Mucosa of descending colon (tissue), 3 donors: Measurements from ENCODE around the gene TMEM198. TPM values are rescaled to one million over a fixed set of nuclear protein-coding genes. Genes with fewer than 3 reads are reported as not detected.
A peak's percentile ranks its signal among the peaks of the same experiment; 100 is the strongest.

Source experiments
- ATAC-seq: fragments of 200-7000 bp; cut with Tn5 transposase; one replicate; pipeline ENCODE4 v1.9.1; 2020; ENCODE audit warnings: mild to moderate bottlenecking, moderate library complexity
- DNase-seq, 3 donors: peaks; one replicate each; pipeline ENCODE4 v3.0.0-alpha.2; 2020
- H3K36me3 ChIP-seq: fragments of 200-600 bp; one replicate; pipeline ENCODE4 v1.8.0; 2021; ENCODE audit warnings: low read depth, mild to moderate bottlenecking
- H3K4me1 ChIP-seq: fragments of 200-600 bp; one replicate; pipeline ENCODE4 v1.8.0; 2021; ENCODE audit warnings: low read depth, mild to moderate bottlenecking
- H3K4me3 ChIP-seq: fragments of 200-600 bp; one replicate; pipeline ENCODE4 v1.8.0; 2021; ENCODE audit warnings: mild to moderate bottlenecking
- H3K9me3 ChIP-seq: fragments of 200-600 bp; one replicate; pipeline ENCODE4 v1.8.0; 2021; ENCODE audit warnings: mild to moderate bottlenecking
- CTCF ChIP-seq: fragments of 200-600 bp; IDR thresholded peaks from one replicate; pipeline ENCODE4 v1.8.0; 2022; ENCODE audit warnings: antibody characterized with exemption, mild to moderate bottlenecking
- intact Hi-C, 2 donors: fragments of 100-400 bp; cut with DNase I in 1 of 2; cut with micrococcal nuclease in 1 of 2; formaldehyde crosslinking; loops; one replicate each; pipeline versions ENCODE4 v1.11.0 to v1.11.1; 2022; cut with DNase I, micrococcal nuclease
- long read RNA-seq, 2 donors: library from polyadenylated mRNA; unstranded; transcript quantifications; one replicate each; pipeline ENCODE4 v2.0.0, GENCODE V29; 2019 to 2021
- total RNA-seq, 3 donors: library from RNA; stranded (reverse); fragmentation: NEBNext Ultra II Directional in 2 of 3; extraction: Animal tissue kit (Norgen Biotek cat#: 25700) in 2 of 3; gene quantifications; one replicate each; pipeline versions ENCODE4 v1.2.1 to v1.2.4, GENCODE V29; 2021 to 2023
- donor health status: DM: no; HTN: no; CAD: no; lungs with moderate emphysema.
- donor health status: DM: no; HTN: no; CAD: no.
- donor health status: DM: no; HTN: yes; CAD: no.

TMEM198 gene
- total RNA-seq: 1 to 10 TPM in 2 of 3 donors, under 1 TPM in 1; 0.69 to 2.7 (median 2.7) TPM
- long read RNA-seq, donor 1, partial matches to known transcripts: 0 of 7 reads
- long read RNA-seq, donor 1, other reads (novel, unspliced or antisense): 3 of 7 reads
- long read RNA-seq, donor 2, partial matches to known transcripts: 0 of 1 reads
- long read RNA-seq, donor 2, other reads (novel, unspliced or antisense): 0 of 1 reads

GRCh38 chr2:219543596-219544358 lies at the start of gene TMEM198, which contains the start of gene CHPF:
TSS of gene TMEM198 (plus strand) at chr2:219544028. CDS start at chr2:219544728, 700 bp downstream.
TSS of gene CHPF (minus strand) at chr2:219543809. CDS start at chr2:219543538, 271 bp downstream.
- intact Hi-C loops: no loop called here
- H3K9me3 ChIP-seq: no peaks in the 10 kb centered on the region
- peak; percentile 89 for ATAC-seq
- peak; percentile 97 to 98 (median 98) for DNase-seq
- peak within 1 kb of the TSS; percentile 41 for H3K4me3 ChIP-seq
- H3K4me1 ChIP-seq: peaks cover 15% of the 10 kb centered on the region
- no peak for TF ChIP-seq CTCF
- no peaks in the 10 kb centered on the region for H3K36me3 ChIP-seq

- ATAC-seq (no peak), DNase-seq (no peak)
- no peak overlapping the region for H3K4me3 ChIP-seq
- no peak for TF ChIP-seq CTCF
- H3K4me1 ChIP-seq: peaks cover 24% of the 10 kb centered on the region
- H3K36me3 ChIP-seq: no peaks in the 10 kb centered on the region
- intact Hi-C loops: no loop called here
- H3K9me3 ChIP-seq: no peaks in the 10 kb centered on the region
Observed at GRCh38 chr2:219494952-219495530, 48.8 kb upstream of the TMEM198 start.

GRCh38 chr2:219495531-219496122 lies 48.2 kb upstream of the TMEM198 start:
- peaks cover 25% of the 10 kb centered on the region for H3K4me1 ChIP-seq
- intact Hi-C loops: no loop called here
- DNase-seq: peak in 2 of 3 donors; percentile 59 to 67
- no peaks in the 10 kb centered on the region for H3K36me3 ChIP-seq
- no peaks in the 10 kb centered on the region for H3K9me3 ChIP-seq
- ATAC-seq: no peak
- peak; percentile 25 for TF ChIP-seq CTCF
- H3K4me3 ChIP-seq: no peak overlapping the region

GRCh38 chr2:219496247-219496824 lies 47.5 kb upstream of the TMEM198 start:
- TF ChIP-seq CTCF: no peak
- no peak for ATAC-seq
- peaks cover 25% of the 10 kb centered on the region for H3K4me1 ChIP-seq
- intact Hi-C loops: no loop called here
- no peak overlapping the region for H3K4me3 ChIP-seq
- H3K36me3 ChIP-seq: no peaks in the 10 kb centered on the region
- H3K9me3 ChIP-seq: no peaks in the 10 kb centered on the region
- DNase-seq: no peak

- peak in 2 of 3 donors; percentile 28 to 57 for DNase-seq
- Histone ChIP-seq H3K36me3 (no peaks in the 10 kb centered on the region), H3K4me1 (peaks cover 25% of the 10 kb centered on the region), H3K9me3 (no peaks in the 10 kb centered on the region), H3K4me3 (no peak overlapping the region)
- TF ChIP-seq CTCF: no peak
- intact Hi-C loops: no loop called here
- no peak for ATAC-seq
Observed at GRCh38 chr2:219496825-219497494, 46.9 kb upstream of the TMEM198 start.
